ENCODE measurements around the gene ZNF598.
"Not testable (repeated sequence)": the region's sequence is repeated elsewhere in the genome, so short reads cannot be mapped to it uniquely, and the experiment has no call there.

ZNF598 gene

DNA sequence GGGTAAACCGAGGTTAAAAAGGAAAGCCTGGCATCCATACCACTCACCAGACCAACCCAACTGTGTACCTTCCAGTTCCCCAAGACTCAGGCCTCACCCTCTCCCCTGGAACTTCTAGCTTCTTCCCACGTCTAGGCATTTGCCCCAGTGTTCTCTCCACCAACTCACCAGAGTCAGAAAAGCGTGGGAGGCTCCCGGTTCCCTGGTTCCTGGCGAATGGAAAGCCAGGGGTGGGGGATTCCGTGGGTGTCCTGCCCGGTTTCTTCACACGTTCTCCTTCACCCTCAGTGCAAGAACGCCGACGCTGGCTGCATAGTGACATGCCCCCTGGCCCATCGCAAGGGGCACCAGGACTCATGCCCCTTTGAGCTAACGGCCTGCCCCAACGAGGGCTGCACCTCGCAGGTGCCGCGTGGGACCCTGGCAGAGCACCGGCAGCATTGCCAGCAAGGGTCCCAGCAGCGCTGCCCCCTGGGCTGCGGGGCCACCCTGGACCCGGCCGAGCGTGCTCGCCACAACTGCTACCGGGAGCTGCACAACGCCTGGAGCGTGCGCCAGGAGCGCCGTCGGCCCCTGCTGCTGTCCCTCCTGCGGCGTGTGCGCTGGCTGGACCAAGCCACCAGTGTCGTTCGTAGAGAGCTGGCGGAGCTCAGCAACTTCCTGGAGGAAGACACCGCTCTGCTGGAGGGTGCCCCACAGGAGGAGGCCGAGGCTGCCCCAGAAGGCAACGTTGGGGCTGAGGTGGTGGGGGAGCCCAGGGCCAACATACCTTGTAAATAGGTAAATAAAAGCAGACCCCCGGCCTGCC is 41.3 kb downstream of the ZNF598 start:
- Histone ChIP-seq H3K27me3 (ENCODE audit: insufficient read depth, low read depth, severe bottlenecking) (no peaks in the 10 kb centered on the region), H3K9me3 (ENCODE audit: severe bottlenecking) (no peaks in the 10 kb centered on the region), H3K4me3 (ENCODE audit: low read depth, low read length) (no peak overlapping the region), H3K27ac (no peak overlapping the region), H3K36me3 (peaks cover 20% of the 10 kb centered on the region)
- TF ChIP-seq, protein P1, sequence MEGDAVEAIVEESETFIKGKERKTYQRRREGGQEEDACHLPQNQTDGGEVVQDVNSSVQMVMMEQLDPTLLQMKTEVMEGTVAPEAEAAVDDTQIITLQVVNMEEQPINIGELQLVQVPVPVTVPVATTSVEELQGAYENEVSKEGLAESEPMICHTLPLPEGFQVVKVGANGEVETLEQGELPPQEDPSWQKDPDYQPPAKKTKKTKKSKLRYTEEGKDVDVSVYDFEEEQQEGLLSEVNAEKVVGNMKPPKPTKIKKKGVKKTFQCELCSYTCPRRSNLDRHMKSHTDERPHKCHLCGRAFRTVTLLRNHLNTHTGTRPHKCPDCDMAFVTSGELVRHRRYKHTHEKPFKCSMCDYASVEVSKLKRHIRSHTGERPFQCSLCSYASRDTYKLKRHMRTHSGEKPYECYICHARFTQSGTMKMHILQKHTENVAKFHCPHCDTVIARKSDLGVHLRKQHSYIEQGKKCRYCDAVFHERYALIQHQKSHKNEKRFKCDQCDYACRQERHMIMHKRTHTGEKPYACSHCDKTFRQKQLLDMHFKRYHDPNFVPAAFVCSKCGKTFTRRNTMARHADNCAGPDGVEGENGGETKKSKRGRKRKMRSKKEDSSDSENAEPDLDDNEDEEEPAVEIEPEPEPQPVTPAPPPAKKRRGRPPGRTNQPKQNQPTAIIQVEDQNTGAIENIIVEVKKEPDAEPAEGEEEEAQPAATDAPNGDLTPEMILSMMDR (IDR thresholded peaks at IDR 0.05; ENCODE audit: low read depth, low read length): no peak
- DNase-seq: no peak

DNA sequence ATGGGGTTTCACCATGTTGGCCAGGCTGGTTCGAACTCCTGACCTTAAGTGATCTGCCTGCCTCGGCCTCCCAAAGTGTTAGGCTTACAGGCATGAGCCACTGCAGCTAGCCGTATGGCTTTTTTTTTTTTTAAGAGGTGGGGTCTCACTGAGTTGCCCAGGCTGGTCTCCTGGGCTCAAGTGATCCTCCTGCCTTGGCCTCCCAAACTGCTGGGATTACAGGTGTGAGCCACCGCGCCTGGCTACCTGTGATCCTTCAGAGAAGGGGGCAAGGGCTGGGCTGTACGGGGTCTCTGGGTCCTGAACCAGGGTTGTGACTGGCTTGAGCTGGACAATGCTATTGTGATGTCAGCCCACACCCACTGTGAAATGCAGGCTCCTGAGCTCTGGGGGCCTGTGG is 43.2 kb downstream of the ZNF598 start, which contains the start of gene RNF151:
Gene RNF151 (plus strand): TSS at position 397 of the 400 bp plus-strand sequence. CDS start 26 bp downstream, outside the sequence.
- H3K27me3 ChIP-seq (ENCODE audit: insufficient read depth, low read depth, severe bottlenecking): no peaks in the 10 kb centered on the region
- TF ChIP-seq, protein P1 (IDR thresholded peaks at IDR 0.05; ENCODE audit: low read depth, low read length): no peak
- no peak for DNase-seq
- H3K27ac ChIP-seq: peak within 1 kb of the TSS; percentile 92; the same call in 1 of the 2 replicates
- peak within 1 kb of the TSS; percentile 82 for H3K4me3 ChIP-seq (ENCODE audit: low read depth, low read length)
- H3K9me3 ChIP-seq (ENCODE audit: severe bottlenecking): no peaks in the 10 kb centered on the region
- peaks cover 34% of the 10 kb centered on the region for H3K36me3 ChIP-seq

DNA sequence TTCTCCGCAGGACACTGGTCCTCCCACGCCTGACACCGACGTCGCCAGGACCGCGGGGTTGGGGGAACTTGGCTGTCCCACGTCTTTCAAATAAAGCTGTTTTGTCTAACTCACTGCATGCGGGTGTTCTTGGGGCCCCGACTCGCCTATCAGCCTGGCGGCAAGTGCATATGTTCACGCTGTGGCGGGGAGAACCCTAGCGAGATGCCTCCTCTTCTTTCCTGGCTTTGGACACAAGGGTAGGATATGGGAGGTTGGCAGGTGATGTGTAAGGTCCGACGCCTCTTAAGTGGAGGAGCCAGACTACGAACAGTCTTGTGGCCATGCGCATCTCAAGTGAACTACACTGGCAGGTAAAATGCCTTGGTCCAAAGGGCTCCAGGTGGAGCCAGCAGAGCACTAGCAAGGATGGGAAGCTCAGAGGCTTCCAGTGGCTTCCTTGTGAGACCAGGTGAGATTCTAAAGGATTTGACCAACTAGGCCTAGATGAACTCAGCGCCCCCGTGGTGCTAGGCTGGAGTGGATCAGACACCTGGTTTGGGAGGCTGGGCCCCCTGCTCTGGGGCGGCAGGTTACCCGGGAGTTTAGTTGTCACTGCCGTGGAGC is 44.1 kb downstream of the ZNF598 start:
- DNase-seq: no peak
- H3K27me3 ChIP-seq (ENCODE audit: insufficient read depth, low read depth, severe bottlenecking): no peaks in the 10 kb centered on the region
- H3K36me3 ChIP-seq: peaks cover 43% of the 10 kb centered on the region
- TF ChIP-seq, protein P1 (IDR thresholded peaks at IDR 0.05; ENCODE audit: low read depth, low read length): no peak
- H3K4me3 ChIP-seq (ENCODE audit: low read depth, low read length): peak overlapping the region; percentile 82
- peak overlapping the region; percentile 92 for H3K27ac ChIP-seq
- no peaks in the 10 kb centered on the region for H3K9me3 ChIP-seq (ENCODE audit: severe bottlenecking)

DNA sequence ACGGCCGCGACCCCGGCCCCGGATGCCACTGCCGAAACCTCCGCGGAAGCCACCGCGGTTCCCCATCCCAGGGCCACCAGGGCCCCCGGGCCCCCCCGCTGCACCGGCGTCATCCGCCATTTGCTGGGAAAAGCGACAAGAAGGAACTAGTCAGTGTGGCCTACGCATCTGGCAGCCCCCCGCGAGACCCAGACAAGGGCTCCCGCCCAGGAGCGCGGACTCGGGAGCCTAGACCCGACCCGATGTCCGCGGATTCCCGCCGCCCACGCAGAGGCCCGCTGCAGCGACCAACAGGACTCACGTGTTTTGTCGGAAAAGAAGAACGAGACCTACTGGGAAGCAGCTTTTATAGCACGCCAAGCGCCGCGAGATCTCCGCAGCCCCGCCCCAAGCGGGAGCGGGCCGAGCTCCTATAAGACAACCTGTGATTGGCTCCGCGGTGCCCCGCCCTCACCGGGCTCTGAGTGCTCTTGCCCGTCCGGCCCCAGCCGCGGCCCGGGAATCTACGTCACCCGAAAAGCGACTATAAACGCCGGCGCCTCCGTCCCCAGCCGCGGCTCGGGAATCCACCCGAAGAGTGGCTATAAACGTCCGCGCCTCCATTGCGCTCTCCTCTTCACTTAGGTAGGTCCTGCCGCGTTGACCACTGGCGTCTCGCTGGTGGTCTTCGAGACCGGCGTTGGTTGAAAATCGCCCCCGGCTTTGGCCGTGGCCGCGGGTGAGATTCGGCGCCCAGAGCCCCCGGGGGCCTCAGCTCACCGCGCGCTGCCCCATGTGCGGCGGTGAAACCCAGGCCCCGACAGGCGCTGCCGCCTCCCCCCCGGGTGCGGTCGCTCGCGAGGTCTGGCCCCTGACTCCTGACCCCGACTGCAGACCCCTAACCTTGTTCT is 44.9 kb downstream of the ZNF598 start, which contains the start of gene RPS2:
Gene RPS2 (minus strand): TSS at position 321 of the 890 bp plus-strand sequence. CDS start 201 bp downstream, at position 120.
- H3K36me3 ChIP-seq: peaks cover 43% of the 10 kb centered on the region
- no peaks in the 10 kb centered on the region for H3K9me3 ChIP-seq (ENCODE audit: severe bottlenecking)
- peak within 1 kb of the TSS; percentile 92 for H3K27ac ChIP-seq
- H3K4me3 ChIP-seq (ENCODE audit: low read depth, low read length): peak within 1 kb of the TSS; percentile 82
- H3K27me3 ChIP-seq (ENCODE audit: insufficient read depth, low read depth, severe bottlenecking): no peaks in the 10 kb centered on the region
- TF ChIP-seq, protein P1 (IDR thresholded peaks at IDR 0.05; ENCODE audit: low read depth, low read length): no peak
- DNase-seq: peak; percentile 99

DNA sequence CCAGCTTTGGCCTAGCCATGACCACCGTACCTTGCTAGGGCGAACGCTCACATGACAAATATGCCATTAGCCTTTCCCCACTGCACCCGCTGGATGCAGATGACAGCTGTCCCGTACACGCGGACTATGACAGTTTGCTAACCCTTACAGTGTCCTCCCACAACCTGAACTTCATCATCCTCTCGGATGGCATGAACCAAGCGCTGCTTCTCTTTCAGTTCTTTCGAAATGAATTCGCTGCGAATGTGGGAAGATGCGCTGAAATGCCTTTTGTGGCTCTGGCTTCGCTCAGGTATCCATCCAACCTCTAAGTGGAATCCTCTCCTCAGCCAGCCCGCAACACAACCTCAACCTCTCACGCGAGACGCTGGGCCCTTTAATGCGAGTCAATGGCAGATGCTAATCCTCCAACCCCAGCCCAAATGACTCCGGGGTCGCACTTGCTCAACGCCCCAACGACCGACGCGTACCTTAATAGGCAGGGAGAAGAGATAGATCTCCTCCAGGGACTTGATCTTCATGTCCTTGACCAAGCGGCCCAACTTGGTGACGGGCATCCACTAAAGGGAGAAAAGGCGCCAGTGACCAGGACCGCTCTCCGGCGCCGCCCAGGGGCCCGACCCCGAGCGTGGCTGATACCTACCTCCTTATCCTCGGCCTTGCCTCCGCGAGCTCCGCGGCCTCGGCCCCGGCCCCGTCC is 45.7 kb downstream of the ZNF598 start:
- H3K36me3 ChIP-seq: peaks cover 43% of the 10 kb centered on the region
- H3K4me3 ChIP-seq (ENCODE audit: low read depth, low read length): peak overlapping the region; percentile 82
- TF ChIP-seq, protein P1 (IDR thresholded peaks at IDR 0.05; ENCODE audit: low read depth, low read length): peak; percentile 35; the same call in 1 of the 2 replicates
- no peak for DNase-seq
- H3K9me3 ChIP-seq (ENCODE audit: severe bottlenecking): no peaks in the 10 kb centered on the region
- H3K27me3 ChIP-seq (ENCODE audit: insufficient read depth, low read depth, severe bottlenecking): no peaks in the 10 kb centered on the region
- H3K27ac ChIP-seq: peak overlapping the region; percentile 92

DNA sequence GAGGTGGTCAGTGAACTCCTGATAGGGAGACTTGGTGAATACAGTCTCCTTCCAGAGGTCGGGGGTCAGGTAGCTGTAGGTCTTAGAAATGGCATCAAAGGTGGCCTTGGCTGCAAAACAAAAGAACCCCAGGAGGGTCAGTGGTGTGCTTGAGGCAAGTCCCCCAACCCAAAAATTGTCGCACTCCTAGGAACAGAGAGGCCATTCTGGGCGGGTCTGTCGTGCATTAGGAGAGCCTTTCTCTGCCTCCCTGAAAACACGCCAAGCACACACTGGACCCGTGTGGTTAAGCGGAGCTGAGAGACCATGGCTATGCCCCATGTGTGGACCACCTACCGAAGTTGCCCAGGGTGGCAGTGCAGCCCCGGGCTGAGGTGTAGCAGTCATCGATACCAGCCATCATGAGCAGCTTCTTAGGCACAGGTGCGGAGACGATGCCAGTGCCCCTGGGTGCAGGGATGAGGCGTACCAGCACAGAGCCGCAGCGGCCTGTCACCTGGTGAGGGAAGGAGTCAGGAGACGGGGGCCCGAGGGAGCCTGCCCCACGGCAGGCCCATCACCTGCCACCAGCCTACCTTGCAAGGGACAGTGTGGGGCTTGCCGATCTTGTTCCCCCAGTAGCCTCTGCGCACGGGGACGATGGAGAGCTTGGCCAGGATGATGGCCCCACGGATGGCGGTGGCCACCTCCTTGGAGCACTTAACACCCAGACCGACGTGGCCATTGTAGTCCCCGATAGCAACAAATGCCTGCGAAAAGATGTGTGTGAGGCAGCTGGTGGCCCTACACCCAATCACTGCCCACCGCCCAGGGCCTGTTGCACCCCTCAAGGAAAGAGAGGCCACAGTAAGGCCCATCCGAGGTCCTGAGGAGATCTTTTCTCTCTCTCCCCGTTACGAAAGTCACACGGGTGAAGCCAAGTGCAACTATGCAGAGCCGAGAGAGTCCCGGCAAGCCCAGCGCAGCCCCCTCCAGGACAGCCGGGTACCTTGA is 47.2 kb downstream of the ZNF598 start:
- not testable (repeated sequence) for H3K9me3 ChIP-seq (ENCODE audit: severe bottlenecking); DNase-seq; H3K4me3 ChIP-seq (ENCODE audit: low read depth, low read length); H3K27me3 ChIP-seq (ENCODE audit: insufficient read depth, low read depth, severe bottlenecking)
- H3K36me3 ChIP-seq: peaks cover 43% of the 10 kb centered on the region
- H3K27ac ChIP-seq: peak overlapping the region; percentile 92
